Calu3 (cell line): ENCODE results near the gene DCAF6. TPM values are rescaled to one million over a fixed set of nuclear protein-coding genes. Genes with fewer than 3 reads are reported as not detected.

ENCODE experiments used
- BruUV-seq: library from RNA; stranded (reverse); fragments of 400-500 nt; replicated peaks from 2 replicates; lab custom pipeline; 2021; lab: Mats Ljungman, UMichigan
- CTCF ChIA-PET: fragments of 300-600 bp; sonication (Branson Sonifier 250); formaldehyde crosslinking; loops from one replicate; lab custom pipeline; 2022; ENCODE audit warnings: antibody characterized with exemption; lab: Charles Lee
- DNase-seq: peaks from one replicate; pipeline ENCODE4 v3.0.0; 2022
- H3K27ac Mint-ChIP-seq: one replicate; pipeline ENCODE4 v1.8.0; 2022; ENCODE audit warnings: mixed read lengths; ENCODE audit not compliant: unreplicated experiment
- H3K27me3 Mint-ChIP-seq: one replicate; pipeline ENCODE4 v1.8.0; 2022; ENCODE audit warnings: mixed read lengths; ENCODE audit not compliant: unreplicated experiment
- H3K36me3 Mint-ChIP-seq: one replicate; pipeline ENCODE4 v1.8.0; 2022; ENCODE audit warnings: mild to moderate bottlenecking, moderate library complexity, mixed read lengths; ENCODE audit not compliant: insufficient read depth, unreplicated experiment
- H3K4me1 Mint-ChIP-seq: one replicate; pipeline ENCODE4 v1.8.0; 2022; ENCODE audit warnings: mild to moderate bottlenecking, low read depth, mixed read lengths; ENCODE audit not compliant: unreplicated experiment
- H3K4me3 Mint-ChIP-seq: one replicate; pipeline ENCODE4 v1.8.0; 2022; ENCODE audit warnings: mild to moderate bottlenecking, low read depth, moderate library complexity, mixed read lengths; ENCODE audit not compliant: unreplicated experiment
- H3K9me3 Mint-ChIP-seq: one replicate; pipeline ENCODE4 v1.8.0; 2022; ENCODE audit warnings: low read depth, mixed read lengths; ENCODE audit not compliant: unreplicated experiment
- intact Hi-C: fragments of 100-400 bp; cut with micrococcal nuclease; formaldehyde crosslinking; loops from one replicate; pipeline ENCODE4 v1.10.0; 2022; ENCODE audit not compliant: unreplicated experiment
- total RNA-seq: library from RNA; stranded (reverse); gene quantifications from 2 replicates; pipeline ENCODE4 v1.2.3, GENCODE V29; 2022
- TF ChIP-seq, protein P1 (sequence below): fragments of 200-600 bp; IDR thresholded peaks from one replicate; pipeline ENCODE4 v1.8.0; 2022; ENCODE audit warnings: antibody characterized with exemption; ENCODE audit not compliant: unreplicated experiment

The DCAF6 gene
- total RNA-seq, 1 experiment from 2014 or later, result 64.0 TPM

DNA sequence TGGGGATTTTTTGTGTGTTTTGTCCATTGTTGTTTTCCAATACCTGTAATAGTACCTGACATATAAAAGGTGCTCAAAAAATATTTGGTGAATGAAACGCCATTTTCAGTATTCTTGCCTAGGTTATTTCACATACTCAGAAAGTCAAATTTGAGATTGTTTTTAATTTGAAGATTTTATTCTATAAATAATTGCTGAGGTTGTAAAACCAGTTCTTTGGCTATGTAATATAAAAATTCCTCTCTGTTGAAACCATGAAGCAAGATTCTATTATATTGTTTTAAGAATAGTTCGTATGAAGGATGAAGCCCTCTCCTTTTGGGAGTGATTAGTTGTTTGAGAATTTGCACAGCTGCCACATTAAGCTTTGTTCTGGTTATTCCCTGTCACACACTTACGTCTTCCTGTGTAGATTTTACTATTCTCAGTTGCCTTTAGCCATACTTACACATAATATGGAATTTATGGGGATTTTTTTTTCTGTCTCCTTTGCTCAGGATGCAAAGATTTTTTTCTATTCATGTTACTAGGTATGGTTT lies 60.6 kb downstream of the DCAF6 start:
- TF ChIP-seq, protein P1, sequence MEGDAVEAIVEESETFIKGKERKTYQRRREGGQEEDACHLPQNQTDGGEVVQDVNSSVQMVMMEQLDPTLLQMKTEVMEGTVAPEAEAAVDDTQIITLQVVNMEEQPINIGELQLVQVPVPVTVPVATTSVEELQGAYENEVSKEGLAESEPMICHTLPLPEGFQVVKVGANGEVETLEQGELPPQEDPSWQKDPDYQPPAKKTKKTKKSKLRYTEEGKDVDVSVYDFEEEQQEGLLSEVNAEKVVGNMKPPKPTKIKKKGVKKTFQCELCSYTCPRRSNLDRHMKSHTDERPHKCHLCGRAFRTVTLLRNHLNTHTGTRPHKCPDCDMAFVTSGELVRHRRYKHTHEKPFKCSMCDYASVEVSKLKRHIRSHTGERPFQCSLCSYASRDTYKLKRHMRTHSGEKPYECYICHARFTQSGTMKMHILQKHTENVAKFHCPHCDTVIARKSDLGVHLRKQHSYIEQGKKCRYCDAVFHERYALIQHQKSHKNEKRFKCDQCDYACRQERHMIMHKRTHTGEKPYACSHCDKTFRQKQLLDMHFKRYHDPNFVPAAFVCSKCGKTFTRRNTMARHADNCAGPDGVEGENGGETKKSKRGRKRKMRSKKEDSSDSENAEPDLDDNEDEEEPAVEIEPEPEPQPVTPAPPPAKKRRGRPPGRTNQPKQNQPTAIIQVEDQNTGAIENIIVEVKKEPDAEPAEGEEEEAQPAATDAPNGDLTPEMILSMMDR, result no peak
- Mint-ChIP-seq H3K4me1 (peaks cover 14% of the 10 kb centered on the region), H3K27me3 (no peaks in the 10 kb centered on the region), H3K4me3 (no peak overlapping the region), H3K9me3 (no peaks in the 10 kb centered on the region), H3K27ac (no peak overlapping the region), H3K36me3 (peaks cover 15% of the 10 kb centered on the region)
- DNase-seq, result no peak
- CTCF ChIA-PET, result no interaction called here
- no TSS peak for BruUV-seq
- intact Hi-C loops, result no loop called here

DNA sequence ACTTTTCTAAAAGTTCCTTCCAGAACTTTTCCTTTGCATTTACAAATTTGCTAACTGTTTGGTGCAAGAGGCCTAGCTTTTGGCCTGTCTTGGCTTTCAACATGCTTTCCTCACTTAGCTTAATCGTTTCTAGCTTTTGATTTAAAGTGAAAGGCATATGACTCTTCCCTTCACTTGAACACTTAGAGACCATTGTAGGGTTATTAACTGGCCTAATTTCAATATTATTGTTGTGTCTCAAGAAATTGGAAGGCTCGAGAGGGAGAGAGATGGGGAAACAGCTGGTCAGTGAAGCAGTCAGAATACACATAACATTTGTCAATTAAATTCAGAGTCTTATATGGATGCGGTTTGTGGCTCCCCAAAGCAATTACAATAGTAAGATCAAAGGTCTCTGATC lies 63.4 kb downstream of the DCAF6 start:
- no TSS peak for BruUV-seq
- H3K9me3 Mint-ChIP-seq, result no peaks in the 10 kb centered on the region
- peaks cover 14% of the 10 kb centered on the region for H3K4me1 Mint-ChIP-seq
- no peaks in the 10 kb centered on the region for H3K27me3 Mint-ChIP-seq
- intact Hi-C loops, result no loop called here
- H3K27ac Mint-ChIP-seq, result no peak overlapping the region
- H3K4me3 Mint-ChIP-seq, result no peak overlapping the region
- peaks cover 8% of the 10 kb centered on the region for H3K36me3 Mint-ChIP-seq
- TF ChIP-seq, protein P1, result no peak
- no peak for DNase-seq
- CTCF ChIA-PET, result interaction anchor here (0.6 kb wide), 1 partner anchor 354 kb away, joined by 3 read pairs; no protein-coding TSS in a partner anchor

DNA sequence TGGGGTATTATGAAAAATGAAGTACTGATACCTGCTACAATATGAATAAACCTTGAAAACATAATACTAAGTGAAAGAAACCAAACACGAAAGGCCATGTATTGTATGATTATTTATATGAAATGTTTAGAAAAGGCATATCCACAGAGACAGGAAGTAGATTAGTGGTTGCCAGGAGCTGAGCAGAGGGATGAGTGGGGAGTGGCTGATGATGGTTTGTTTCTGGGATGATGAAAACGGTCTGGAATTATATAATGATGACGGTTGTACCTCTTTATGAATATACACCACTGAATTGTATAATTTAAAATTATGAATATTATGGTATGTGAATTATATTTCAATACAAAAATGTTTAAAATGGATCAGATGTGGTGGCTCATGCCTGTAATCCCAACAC lies 64.2 kb downstream of the DCAF6 start:
- Mint-ChIP-seq H3K27me3 (no peaks in the 10 kb centered on the region), H3K9me3 (no peaks in the 10 kb centered on the region), H3K4me3 (no peak overlapping the region), H3K4me1 (peaks cover 14% of the 10 kb centered on the region), H3K36me3 (peaks cover 8% of the 10 kb centered on the region), H3K27ac (no peak overlapping the region)
- CTCF ChIA-PET, result no interaction called here
- DNase-seq, result no peak
- intact Hi-C loops, result no loop called here
- no TSS peak for BruUV-seq
- TF ChIP-seq, protein P1, result no peak

DNA sequence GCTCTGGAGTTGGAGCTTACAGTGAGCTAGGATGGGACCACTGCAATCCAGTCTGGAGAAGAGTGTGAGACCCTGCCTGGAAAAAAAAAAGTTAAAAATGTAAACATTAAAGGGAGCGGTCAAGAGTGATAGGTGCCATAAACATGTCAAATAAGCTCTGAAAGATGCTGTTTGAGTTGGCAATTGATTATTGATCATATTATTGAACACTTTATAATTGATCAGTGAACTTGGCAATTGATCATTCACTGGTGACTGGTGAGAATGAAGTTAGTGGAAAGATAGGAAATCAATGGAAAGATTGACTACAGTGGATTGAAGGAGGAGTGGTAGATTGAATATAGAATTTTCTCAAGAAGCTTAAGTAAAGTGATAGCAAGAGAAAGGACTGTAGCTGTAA lies 64.7 kb downstream of the DCAF6 start:
- intact Hi-C loops, result no loop called here
- Mint-ChIP-seq H3K9me3 (no peaks in the 10 kb centered on the region), H3K36me3 (peaks cover 8% of the 10 kb centered on the region), H3K27me3 (no peaks in the 10 kb centered on the region), H3K27ac (no peak overlapping the region), H3K4me1 (peaks cover 10% of the 10 kb centered on the region), H3K4me3 (no peak overlapping the region)
- BruUV-seq, result no TSS peak
- DNase-seq, result no peak
- CTCF ChIA-PET, result no interaction called here
- TF ChIP-seq, protein P1, result no peak
